Astrocyte of the cerebellum (primary cell): Measurements from ENCODE around the gene ANKRD33B.

Experiments used
- DNase-seq: peaks from one replicate; pipeline ENCODE4 v3.0.0-alpha.2; 2011; ENCODE audit warnings: low read depth
- H3K4me3 ChIP-seq: 2 replicates; pipeline ENCODE4 v1.5.1; 2011; ENCODE audit warnings: mild to moderate bottlenecking, low read depth, low read length, moderate library complexity
- CTCF ChIP-seq: IDR thresholded peaks from 2 replicates; pipeline ENCODE4 v1.5.1; 2012; ENCODE audit warnings: low read length, low read depth, moderate library complexity, mild to moderate bottlenecking; ENCODE audit errors: missing control alignments
- in situ Hi-C: cut with HindIII; loops from 2 replicates; pipeline ENCODE4 v1.10.0; 2017; ENCODE audit warnings: low sequenced_read_pairs

The ANKRD33B gene

GRCh38 chr5:10689391-10690081 lies 125.7 kb downstream of the ANKRD33B start:
- DNase-seq: no peak
- in situ Hi-C loops: no loop called here
- peak; percentile 47 for TF ChIP-seq CTCF
- H3K4me3 ChIP-seq: no peak overlapping the region

- no peak for TF ChIP-seq CTCF
- in situ Hi-C loops: no loop called here
- no peak overlapping the region for H3K4me3 ChIP-seq
- DNase-seq: no peak
Observed at GRCh38 chr5:10690460-10691440, 126.9 kb downstream of the ANKRD33B start.

- no peak overlapping the region for H3K4me3 ChIP-seq
- no peak for DNase-seq
- no peak for TF ChIP-seq CTCF
- in situ Hi-C loops: no loop called here
Observed at GRCh38 chr5:10691826-10692785, 128.2 kb downstream of the ANKRD33B start.

- in situ Hi-C loops: no loop called here
- DNase-seq: no peak
- peak; percentile 84 for TF ChIP-seq CTCF
- no peak overlapping the region for H3K4me3 ChIP-seq
Observed at GRCh38 chr5:10695055-10695649, 131.3 kb downstream of the ANKRD33B start.

- TF ChIP-seq CTCF: no peak
- in situ Hi-C loops: no loop called here
- H3K4me3 ChIP-seq: no peak overlapping the region
- no peak for DNase-seq
Observed at GRCh38 chr5:10695759-10696543, 132.1 kb downstream of the ANKRD33B start.
